SK-N-MC (cell line): ENCODE results near the gene CTNNA1.

Experiments used
- EZH2 ChIP-seq: fragments of 200-600 bp; sonication (generic); IDR thresholded peaks from one replicate; pipeline ENCODE4 v1.6.1; 2017; ENCODE audit warnings: antibody characterized with exemption
- FOXP2 ChIP-seq: optimal IDR thresholded peaks from 2 replicates; pipeline ENCODE3; 2011; ENCODE audit warnings: mild to moderate bottlenecking, moderate library complexity; ENCODE audit not compliant: insufficient read depth; ENCODE audit errors: extremely low read length, control extremely low read depth
- POLR2AphosphoS5 ChIP-seq: IDR thresholded peaks from 2 replicates; pipeline ENCODE4 v1.6.1; 2012; ENCODE audit warnings: mild to moderate bottlenecking, low read depth, low read length, borderline replicate concordance

- TF ChIP-seq POLR2AphosphoS5 (no peak), EZH2 (no peak), FOXP2 (no peak)
These were observed 214.7 kb downstream of the CTNNA1 start for GRCh38 chr5:138967791-138968448.
